Measurements from ENCODE around the gene CEP44. TPM values are rescaled to one million over a fixed set of nuclear protein-coding genes. Genes with fewer than 3 reads are reported as not detected.

The CEP44 gene
- total RNA-seq, 1 experiment from 2014 or later, result 11.5 TPM

- H3K9me2 ChIP-seq (ENCODE audit: insufficient read depth), result no peaks in the 10 kb centered on the region
- intact Hi-C loops (cut with micrococcal nuclease), result no loop called here
- no peak overlapping the region for H3K27ac ChIP-seq (ENCODE audit: low read depth, low read length)
- ATAC-seq (no peak), DNase-seq (ENCODE audit: low read depth, low spot score) (no peak)
- no TSS peak for BruUV-seq (replicated peaks)
- no peak overlapping the region for H3K4me2 ChIP-seq (ENCODE audit: low read length)
- ChIA-PET RAD21 (ENCODE audit: low non-redundant PET in 1 of 2, low total read pairs in 2 of 2, uncharacterized antibody in 2 of 2, unreplicated experiment in 2 of 2) (no interaction called here), CTCF (no interaction called here), POLR2A (no interaction called here)
- no peak overlapping the region for H3K9ac ChIP-seq (ENCODE audit: low read length)
- H2AFZ ChIP-seq (ENCODE audit: low read depth, low read length, poor library complexity, severe bottlenecking), result no peak overlapping the region
- H3K79me2 ChIP-seq (ENCODE audit: insufficient read depth, low read length), result no peaks in the 10 kb centered on the region
- no peaks in the 10 kb centered on the region for H4K20me1 ChIP-seq (ENCODE audit: insufficient read depth)
- no peaks in the 10 kb centered on the region for H3K36me3 ChIP-seq (ENCODE audit: control insufficient read depth in 1 of 2, insufficient read depth in 2 of 2, low read length in 2 of 2)
- no peak overlapping the region for H3K4me3 ChIP-seq (replicated peaks in 1 of 2; ENCODE audit: low read depth in 1 of 2, low read length in 2 of 2)
- H3K9me3 ChIP-seq (ENCODE audit: control insufficient read depth in 1 of 2, insufficient read depth in 1 of 2, low read depth in 1 of 2, low read length in 2 of 2), result no peaks in the 10 kb centered on the region
- no peaks in the 10 kb centered on the region for H3K27me3 ChIP-seq (ENCODE audit: insufficient read depth, low read length)
- TF ChIP-seq EZH2 (IDR thresholded peaks at IDR 0.05) (no peak), CBX3 (IDR thresholded peaks at IDR 0.05; ENCODE audit: low read depth) (no peak), POLR2A (IDR thresholded peaks at IDR 0.05; ENCODE audit: borderline replicate concordance, extremely low read depth, insufficient read depth, insufficient read length) (no peak), ZBTB33 (IDR thresholded peaks at IDR 0.05; ENCODE audit: extremely low read depth, insufficient replicate concordance, low read length) (no peak), EZH2phosphoT487 (IDR thresholded peaks at IDR 0.05; ENCODE audit: borderline replicate concordance) (no peak), CEBPB (IDR thresholded peaks at IDR 0.05; ENCODE audit: low read depth) (no peak), ZNF274 (IDR thresholded peaks at IDR 0.05; ENCODE audit: low read depth, low read length) (no peak), FOSL1 (IDR thresholded peaks at IDR 0.05; ENCODE audit: low read depth) (no peak)
- H3K4me1 ChIP-seq (ENCODE audit: control insufficient read depth in 1 of 2, insufficient read depth in 2 of 2, low read length in 2 of 2), result no peaks in the 10 kb centered on the region
Observed at GRCh38 chr4:174252412-174252811, 31.3 kb upstream of the CEP44 start.

DNA sequence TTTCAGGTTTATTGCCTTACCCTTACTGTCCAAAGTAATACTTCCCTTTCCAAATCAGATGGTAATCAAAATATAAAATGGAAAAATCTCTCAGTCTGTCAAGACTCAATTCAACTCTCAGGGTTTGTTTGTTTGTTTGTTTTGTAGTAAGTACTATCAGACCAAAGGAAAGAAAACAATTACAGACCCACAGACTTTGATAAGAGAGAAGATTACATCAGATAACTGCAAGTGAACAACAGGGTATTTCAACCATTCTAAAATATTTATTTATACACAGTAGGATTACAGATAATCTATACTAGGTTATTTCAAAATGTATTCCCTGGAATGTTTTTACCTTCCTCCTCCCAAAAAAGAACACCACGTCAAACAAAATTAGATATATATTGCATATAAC is 29.1 kb upstream of the CEP44 start:
- Histone ChIP-seq H3K9ac (ENCODE audit: low read length) (no peak overlapping the region), H3K4me1 (ENCODE audit: control insufficient read depth in 1 of 2, insufficient read depth in 2 of 2, low read length in 2 of 2) (no peaks in the 10 kb centered on the region), H3K9me2 (ENCODE audit: insufficient read depth) (no peaks in the 10 kb centered on the region), H3K27ac (ENCODE audit: low read depth, low read length) (no peak overlapping the region), H3K4me2 (ENCODE audit: low read length) (no peak overlapping the region), H4K20me1 (ENCODE audit: insufficient read depth) (no peaks in the 10 kb centered on the region), H3K27me3 (ENCODE audit: insufficient read depth, low read length) (no peaks in the 10 kb centered on the region), H3K79me2 (ENCODE audit: insufficient read depth, low read length) (no peaks in the 10 kb centered on the region), H2AFZ (ENCODE audit: low read depth, low read length, poor library complexity, severe bottlenecking) (no peak overlapping the region), H3K4me3 (replicated peaks in 1 of 2; ENCODE audit: low read depth in 1 of 2, low read length in 2 of 2) (no peak overlapping the region), H3K36me3 (ENCODE audit: control insufficient read depth in 1 of 2, insufficient read depth in 2 of 2, low read length in 2 of 2) (no peaks in the 10 kb centered on the region), H3K9me3 (ENCODE audit: control insufficient read depth in 1 of 2, insufficient read depth in 1 of 2, low read depth in 1 of 2, low read length in 2 of 2) (no peaks in the 10 kb centered on the region)
- RAD21 ChIA-PET (ENCODE audit: low non-redundant PET in 1 of 2, low total read pairs in 2 of 2, uncharacterized antibody in 2 of 2, unreplicated experiment in 2 of 2), result no interaction called here
- POLR2A ChIA-PET, result no interaction called here
- ATAC-seq (no peak), DNase-seq (ENCODE audit: low read depth, low spot score) (no peak)
- CTCF ChIA-PET, result no interaction called here
- intact Hi-C loops (cut with micrococcal nuclease), result no loop called here
- no TSS peak for BruUV-seq (replicated peaks)
- TF ChIP-seq, protein P1, sequence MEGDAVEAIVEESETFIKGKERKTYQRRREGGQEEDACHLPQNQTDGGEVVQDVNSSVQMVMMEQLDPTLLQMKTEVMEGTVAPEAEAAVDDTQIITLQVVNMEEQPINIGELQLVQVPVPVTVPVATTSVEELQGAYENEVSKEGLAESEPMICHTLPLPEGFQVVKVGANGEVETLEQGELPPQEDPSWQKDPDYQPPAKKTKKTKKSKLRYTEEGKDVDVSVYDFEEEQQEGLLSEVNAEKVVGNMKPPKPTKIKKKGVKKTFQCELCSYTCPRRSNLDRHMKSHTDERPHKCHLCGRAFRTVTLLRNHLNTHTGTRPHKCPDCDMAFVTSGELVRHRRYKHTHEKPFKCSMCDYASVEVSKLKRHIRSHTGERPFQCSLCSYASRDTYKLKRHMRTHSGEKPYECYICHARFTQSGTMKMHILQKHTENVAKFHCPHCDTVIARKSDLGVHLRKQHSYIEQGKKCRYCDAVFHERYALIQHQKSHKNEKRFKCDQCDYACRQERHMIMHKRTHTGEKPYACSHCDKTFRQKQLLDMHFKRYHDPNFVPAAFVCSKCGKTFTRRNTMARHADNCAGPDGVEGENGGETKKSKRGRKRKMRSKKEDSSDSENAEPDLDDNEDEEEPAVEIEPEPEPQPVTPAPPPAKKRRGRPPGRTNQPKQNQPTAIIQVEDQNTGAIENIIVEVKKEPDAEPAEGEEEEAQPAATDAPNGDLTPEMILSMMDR (IDR thresholded peaks at IDR 0.05 in 2 of 3, conservative IDR thresholded peaks at IDR 0.05 in 1 of 3; ENCODE audit: borderline replicate concordance in 1 of 3, insufficient read depth in 1 of 3, low read depth in 2 of 3, low read length in 2 of 3), result no peak
- TF ChIP-seq, protein P2, sequence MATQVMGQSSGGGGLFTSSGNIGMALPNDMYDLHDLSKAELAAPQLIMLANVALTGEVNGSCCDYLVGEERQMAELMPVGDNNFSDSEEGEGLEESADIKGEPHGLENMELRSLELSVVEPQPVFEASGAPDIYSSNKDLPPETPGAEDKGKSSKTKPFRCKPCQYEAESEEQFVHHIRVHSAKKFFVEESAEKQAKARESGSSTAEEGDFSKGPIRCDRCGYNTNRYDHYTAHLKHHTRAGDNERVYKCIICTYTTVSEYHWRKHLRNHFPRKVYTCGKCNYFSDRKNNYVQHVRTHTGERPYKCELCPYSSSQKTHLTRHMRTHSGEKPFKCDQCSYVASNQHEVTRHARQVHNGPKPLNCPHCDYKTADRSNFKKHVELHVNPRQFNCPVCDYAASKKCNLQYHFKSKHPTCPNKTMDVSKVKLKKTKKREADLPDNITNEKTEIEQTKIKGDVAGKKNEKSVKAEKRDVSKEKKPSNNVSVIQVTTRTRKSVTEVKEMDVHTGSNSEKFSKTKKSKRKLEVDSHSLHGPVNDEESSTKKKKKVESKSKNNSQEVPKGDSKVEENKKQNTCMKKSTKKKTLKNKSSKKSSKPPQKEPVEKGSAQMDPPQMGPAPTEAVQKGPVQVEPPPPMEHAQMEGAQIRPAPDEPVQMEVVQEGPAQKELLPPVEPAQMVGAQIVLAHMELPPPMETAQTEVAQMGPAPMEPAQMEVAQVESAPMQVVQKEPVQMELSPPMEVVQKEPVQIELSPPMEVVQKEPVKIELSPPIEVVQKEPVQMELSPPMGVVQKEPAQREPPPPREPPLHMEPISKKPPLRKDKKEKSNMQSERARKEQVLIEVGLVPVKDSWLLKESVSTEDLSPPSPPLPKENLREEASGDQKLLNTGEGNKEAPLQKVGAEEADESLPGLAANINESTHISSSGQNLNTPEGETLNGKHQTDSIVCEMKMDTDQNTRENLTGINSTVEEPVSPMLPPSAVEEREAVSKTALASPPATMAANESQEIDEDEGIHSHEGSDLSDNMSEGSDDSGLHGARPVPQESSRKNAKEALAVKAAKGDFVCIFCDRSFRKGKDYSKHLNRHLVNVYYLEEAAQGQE (IDR thresholded peaks at IDR 0.05; ENCODE audit: low read depth), result no peak
- TF ChIP-seq ZFX (IDR thresholded peaks at IDR 0.05), result no peak
- TF ChIP-seq FOSL1 (IDR thresholded peaks at IDR 0.05; ENCODE audit: low read depth), result no peak
- no peak for TF ChIP-seq EZH2 (IDR thresholded peaks at IDR 0.05)
